NCI-H1048 (cell line): ENCODE data around the gene CAPNS1.

Experiments used
- DNase-seq: peaks from one replicate; lab custom pipeline; 2025; lab: John Stamatoyannopoulos, UW

The CAPNS1 gene

DNA sequence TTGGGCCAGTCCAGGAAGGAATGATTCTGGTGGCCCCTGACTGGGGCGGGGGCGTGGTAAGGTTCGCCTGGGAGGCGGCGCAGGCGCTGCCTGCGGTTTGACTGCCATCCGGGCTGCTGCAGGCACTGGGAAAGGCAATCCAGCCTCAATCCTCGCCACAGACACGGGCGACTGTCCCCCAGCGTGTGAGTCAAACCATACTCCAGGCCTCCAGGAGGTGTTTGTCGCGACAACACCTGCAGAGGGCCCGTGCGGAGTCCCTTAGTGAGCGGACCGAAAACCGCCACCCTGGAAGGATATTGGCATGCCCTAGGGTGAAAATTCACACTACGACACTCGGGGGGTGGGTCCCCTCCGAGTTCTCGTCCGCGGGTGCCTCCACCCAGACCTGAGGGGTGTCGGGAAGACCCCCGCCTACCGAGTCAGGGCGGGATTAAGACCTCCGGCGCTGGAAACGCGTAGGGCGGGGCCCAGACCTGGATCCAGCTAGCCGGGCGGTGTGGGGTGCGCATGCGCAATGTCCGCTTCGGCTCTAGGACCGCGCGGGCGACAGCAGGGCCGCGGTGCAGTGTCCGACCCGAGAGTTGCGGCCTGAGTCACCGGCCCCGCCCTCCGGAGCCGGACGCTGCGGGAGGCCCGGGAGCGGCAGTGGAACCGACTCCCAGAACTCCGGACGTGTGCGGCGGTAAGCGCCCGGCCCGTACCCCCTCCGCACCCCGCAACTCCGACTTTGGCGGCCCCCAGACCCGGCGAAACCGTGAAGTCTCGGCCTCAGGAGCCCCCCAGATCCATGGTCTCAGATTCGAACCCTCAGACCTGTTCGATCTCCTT lies at the start of gene CAPNS1:
TSS of gene CAPNS1 (plus strand) at position 594 of the 831 bp plus-strand sequence. CDS start 946 bp downstream, outside the sequence.
- peak; percentile 78 for DNase-seq

DNA sequence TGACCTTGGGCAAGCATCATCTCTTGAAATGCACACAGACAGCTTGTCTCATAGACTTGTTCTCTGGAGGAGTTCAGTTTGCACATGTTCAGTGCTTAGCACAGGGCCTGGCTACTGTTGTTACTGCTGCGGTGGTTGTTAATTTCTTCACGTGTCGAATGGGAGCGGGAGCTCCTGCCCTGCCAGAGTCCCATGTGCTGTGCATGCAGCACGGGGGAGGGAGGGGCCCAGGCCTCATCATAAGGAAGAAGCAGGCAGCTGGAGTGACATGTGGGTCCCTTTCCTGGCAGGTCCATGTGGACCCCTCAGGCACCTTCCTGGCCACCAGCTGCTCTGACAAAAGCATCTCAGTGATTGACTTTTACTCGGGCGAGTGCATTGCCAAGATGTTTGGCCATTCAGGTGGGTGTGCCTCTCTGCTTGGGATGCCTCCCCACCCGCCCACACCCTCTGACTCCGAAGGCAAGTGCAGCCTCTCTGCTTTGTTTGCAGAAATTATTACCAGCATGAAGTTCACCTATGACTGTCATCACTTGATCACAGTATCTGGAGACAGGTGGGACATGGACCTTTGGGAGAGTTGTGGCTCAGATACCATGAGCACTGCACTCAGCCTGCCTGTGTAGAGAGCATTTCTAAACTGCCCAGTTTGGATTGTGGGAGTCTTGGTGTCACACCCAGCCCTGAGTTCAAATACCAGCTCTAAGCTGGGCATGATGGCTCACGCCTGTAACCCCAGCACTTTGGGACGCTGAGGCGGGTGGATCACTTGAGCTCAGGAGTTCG lies 48.8 kb upstream of the CAPNS1 start:
- no peak for DNase-seq

DNA sequence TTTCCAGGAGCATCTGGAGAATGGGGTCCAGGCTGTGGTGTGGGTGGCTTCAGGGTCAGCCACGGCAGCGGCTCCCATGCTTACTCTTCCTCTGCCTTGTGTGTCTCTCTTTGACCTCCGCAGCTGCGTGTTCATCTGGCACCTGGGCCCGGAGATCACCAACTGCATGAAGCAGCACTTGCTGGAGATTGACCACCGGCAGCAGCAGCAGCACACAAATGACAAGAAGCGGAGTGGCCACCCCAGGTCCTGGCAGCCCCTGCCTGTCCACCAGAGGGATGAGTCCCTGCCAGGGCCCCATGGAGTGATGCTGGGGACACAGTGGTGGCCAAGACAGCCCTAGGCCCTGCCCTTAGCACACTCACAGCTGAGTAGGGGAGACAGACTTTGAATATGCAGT lies 47.3 kb upstream of the CAPNS1 start:
- no peak for DNase-seq

DNA sequence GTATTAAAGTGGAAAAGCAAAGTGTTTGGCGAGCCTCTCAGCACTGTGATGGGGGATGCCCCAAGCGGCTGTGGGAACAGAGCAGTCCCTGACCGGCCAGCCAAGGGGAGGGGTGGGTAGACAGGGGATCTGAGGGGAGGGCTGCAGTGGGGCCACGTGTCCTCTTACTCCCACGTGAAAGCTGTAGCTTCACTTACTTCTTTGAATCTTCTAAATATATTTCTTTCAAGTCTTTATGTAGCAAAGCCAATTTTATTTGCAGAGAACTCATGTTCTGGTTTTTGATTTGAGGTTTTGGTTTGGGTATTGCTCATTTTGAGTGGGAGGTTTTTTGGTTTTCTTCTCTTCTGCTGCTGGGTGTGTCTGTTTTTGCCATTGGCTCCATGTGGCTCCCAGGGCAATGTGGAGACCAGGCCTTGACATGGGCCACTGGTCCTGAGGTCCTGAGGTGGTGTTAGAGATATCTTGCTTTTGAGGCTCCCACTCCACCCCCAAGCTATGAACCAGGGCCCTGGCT lies 46.7 kb upstream of the CAPNS1 start:
- no peak for DNase-seq

DNA sequence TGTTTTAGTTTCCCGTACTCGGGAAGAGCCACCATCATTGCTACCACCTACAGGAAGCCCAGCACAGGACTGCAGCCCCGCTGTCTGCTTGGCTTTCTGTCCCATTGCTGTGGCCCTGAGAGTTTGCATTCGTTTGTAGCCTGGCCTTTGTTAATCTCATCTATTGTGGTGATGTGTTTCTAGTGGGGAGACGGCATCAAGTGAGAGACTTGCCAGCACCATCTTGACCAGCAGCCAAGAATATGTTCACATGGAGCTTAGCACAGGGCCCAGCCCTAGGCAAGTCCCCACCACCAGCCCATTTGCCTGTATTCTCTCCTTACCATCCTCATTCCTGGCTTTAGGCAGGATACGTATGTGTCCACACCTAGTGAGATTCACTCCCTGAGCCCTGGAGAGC lies 46.2 kb upstream of the CAPNS1 start:
- no peak for DNase-seq

DNA sequence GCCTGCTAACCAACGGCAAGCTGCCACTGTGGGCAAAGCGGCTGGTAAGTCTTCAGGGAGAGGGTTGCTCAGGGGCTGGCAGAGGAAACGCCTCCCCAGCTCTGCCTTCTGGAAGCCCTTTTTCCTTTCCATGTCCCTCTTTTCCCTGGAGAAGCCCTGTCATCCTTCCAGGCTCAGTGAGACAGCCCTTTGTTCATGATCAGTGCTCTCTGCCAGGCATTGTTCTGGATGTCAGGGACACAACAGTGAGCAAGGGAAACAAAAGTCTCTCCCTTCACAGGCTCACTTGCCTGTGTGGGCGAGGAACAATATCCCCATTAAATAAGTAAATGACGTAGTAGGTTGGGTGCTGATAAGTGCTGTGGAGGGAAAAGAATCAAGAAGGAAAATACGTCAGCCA lies 42.8 kb upstream of the CAPNS1 start:
- DNase-seq, result no peak

DNA sequence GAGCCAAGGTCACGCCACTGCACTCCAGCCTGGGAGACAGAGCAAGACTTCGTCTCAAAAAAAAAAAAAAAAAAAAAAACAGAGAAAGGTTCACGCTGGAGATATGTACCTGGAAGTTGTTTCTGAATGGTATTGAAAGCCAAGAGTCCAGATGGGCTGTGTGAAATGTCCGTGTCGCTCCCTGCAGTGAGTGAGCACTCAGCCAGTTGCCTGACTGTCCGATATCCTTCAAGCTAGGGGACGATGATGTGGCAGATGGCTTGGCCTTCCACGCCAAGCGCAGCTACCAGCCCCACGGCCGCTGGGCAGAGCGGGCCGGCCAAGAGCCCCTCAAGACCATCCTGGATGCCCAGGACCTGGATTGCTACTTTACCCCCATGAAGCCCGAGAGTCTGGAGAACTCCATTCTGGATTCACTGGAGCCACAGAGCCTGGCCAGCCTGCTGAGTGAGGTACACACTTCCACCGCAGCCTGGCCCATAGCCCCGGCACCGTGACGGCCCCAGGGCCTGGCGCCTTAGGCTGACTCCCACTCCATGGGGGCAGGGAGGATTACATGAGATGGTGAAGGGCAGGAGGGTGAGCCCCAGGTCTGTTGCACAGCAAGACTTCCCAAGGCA lies 40.6 kb upstream of the CAPNS1 start:
- no peak for DNase-seq

DNA sequence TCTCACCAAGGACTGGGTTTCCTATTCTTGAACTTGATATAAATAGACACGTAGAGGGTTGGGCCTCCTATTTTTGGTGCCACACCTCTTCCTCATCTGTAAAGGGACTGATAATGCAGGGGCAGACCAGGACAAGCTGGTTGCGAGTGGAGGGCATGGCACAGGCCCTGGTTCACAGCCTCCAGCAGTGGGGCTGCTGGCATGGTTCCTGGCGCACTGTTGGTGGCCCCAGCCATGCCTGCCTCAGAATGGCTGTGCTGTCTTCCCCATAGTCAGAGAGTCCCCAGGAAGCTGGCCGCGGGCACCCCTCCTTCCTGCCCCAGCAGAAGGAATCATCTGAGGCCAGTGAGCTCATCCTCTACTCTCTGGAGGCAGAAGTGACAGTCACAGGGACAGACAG lies 39.4 kb upstream of the CAPNS1 start:
- DNase-seq, result no peak

DNA sequence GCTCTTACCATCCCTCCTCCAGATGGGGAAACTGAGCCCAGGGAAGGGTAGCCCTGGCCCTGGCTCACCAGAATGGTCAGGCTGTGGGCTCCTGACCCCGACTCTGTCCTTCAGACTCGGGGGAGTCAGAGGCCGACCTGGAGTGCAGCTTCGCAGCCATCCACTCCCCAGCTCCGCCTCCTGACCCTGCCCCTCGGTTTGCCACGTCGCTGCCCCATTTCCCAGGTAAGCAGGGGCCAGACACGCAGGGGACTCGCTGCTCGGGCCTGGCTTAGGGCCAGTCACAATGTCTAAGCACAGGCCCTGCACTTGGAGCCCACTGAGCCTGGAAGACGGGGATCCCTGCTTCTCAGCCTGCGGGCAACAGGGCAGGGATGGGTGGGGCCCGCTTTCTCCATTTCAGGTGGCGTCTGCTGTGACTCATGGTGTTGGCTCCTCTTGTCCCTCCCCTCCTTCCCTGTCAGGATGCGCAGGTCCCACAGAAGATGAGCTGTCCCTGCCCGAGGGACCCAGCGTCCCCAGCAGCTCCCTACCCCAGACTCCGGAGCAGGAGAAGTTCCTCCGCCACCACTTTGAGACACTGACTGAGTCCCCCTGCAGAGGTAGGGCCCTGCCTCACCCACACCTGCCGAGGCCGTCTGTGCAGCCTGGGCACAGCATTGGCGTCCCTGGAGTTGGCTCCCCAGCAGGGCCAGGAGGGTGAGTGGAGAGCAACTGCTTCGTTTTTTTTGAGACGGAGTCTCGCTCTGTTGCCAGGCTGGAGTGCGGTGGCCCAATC lies 38.1 kb upstream of the CAPNS1 start:
- no peak for DNase-seq

DNA sequence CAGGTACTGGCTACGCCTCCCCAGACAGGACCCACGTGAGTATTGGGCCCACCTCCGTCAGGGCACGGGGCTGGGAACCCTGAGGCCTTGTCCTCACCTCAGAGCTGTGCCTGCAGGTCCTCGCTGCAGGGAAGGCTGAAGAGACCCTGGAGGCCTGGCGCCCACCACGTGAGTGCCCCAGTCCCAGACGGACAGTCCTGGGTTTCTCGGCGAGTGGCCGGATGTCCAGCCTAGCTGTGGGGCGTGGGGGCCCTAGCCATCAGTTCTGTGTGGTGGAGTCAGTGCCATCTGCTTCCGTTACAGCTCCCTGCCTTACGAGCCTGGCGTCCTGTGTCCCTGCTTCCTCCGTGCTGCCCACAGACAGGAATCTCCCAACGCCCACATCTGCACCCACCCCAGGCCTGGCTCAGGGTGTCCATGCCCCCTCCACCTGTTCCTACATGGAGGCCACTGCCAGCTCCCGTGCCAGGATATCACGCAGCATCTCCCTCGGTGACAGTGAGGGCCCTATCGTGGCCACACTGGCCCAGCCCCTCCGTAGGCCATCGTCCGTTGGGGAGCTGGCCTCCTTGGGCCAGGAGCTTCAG lies 36.7 kb upstream of the CAPNS1 start:
- DNase-seq, result no peak

DNA sequence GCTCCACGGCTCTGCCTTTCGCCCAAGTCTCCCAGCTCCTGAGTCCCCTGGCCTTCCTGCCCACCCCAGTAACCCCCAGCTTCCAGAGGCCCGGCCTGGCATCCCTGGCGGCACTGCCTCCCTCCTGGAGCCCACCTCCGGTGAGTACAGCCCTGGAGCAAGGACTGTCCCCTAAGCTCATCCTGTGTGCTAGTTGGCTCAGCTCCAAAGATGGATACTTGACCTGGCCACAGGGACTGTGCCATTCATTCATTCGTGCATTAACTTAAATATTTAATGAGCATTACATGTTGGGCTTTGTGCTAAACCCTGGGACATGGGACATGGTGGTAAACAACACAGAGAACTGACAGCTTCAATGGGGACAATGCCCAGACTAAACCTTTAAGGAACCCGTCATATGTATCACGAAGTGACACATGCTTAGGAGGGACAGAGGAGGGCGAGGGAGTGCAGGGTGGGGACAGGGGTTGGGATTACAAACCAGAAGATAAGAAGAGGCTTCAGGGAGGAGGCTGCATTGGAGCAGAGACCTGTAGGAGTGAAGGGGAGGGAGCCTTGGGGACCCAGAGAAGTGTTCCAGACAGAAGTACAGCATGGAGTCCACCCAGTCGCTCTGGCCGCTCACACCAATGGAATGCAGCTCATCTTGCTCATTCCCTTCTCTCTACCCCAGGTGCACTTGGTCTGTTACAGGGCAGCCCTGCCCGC lies 35.9 kb upstream of the CAPNS1 start:
- DNase-seq, result no peak

DNA sequence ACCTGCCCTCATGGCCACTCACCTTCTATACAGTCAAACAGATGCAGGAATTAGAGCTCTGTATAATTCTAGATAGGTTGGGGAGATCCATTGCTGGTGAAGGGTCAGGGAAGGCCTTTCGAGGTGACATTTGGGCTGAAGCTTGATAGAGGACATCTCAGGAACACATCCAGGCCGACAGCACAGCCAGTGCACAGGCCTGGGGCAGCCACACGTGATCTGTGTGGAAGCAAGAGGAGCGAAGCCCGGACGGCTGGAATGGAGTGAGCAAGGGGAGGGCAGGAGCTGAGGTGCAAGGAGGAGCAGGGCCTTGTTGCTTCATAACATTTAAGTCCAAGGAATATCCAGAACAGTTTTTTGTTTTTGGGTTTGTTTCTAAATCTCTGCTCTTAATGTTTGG lies 33.4 kb upstream of the CAPNS1 start:
- no peak for DNase-seq

DNA sequence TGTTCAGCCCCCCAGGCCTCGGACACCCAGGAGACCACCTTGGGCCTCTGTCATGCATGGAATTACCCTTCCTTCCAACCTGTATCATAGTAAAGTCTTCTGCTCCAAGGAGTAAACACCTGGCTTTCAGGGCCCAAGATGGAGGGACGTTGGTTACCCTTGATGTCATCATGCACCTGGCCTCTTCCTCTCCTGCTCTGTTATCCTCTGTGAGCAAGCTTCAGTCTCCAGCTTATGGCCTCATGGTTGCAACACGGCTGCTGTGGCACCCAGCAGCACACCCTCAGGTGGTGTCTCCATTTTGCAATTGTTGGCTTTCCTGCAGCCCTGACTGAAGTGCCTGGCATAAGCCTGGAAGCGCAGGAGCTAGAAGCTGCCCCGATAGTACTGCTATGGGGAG lies 32.9 kb upstream of the CAPNS1 start:
- DNase-seq, result no peak

DNA sequence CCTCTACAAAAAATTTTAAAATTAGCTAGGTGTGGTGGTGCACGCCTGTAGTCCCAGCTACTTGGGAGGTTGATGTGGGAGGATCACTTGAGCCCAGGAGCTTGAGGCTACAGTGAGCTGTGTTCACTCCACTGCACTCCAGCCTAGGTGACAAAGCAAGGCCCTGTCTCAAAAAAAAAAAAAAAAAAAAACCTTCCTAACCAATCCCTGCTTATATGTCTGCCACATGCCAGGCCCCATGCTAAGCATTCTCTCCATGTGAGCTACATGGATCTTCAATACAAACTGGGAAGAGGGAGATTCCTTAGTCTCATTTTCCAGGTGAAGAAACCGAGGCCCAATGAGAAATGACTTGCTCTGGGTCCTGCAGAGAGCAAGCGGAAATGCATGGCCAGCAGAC lies 31.2 kb upstream of the CAPNS1 start:
- no peak for DNase-seq

DNA sequence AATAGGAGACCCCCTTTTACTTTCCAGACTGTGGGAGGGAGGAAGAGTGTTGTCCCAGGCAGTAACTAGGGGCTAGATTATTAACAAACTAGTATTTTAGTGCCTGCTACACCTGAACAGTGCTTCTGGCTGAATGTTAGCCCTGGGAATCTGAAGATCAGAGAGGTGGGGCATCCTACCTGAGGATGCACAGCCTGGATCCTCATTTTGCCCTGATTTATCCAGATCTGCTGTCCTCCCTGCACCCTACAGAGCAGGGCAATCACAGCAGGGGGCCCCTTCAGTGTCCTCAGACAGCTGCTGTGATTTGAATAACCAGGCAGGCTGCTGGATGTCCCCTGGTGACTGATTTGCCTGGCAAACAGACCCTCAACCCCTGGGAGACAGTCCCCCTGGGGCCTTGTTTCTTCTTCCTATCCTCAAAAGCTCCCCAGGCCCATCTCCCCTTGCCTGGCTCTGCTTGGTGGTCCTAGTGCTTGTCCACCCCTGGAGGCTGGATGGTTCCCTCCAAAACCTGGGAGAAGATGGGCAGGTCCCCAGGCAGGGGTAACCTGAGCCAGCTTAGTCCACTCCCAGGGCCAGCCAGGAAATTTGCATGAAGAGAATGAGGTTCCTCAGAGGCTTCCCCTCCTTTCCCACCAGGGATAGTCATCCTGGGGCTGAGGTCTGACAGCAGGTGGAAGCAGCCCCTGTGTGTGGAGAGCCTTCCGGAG lies 29.2 kb upstream of the CAPNS1 start, which contains the start of gene OVOL3:
TSS of gene OVOL3 (plus strand) at position 657 of the 713 bp plus-strand sequence. CDS start 60 bp downstream, outside the sequence.
- no peak for DNase-seq

DNA sequence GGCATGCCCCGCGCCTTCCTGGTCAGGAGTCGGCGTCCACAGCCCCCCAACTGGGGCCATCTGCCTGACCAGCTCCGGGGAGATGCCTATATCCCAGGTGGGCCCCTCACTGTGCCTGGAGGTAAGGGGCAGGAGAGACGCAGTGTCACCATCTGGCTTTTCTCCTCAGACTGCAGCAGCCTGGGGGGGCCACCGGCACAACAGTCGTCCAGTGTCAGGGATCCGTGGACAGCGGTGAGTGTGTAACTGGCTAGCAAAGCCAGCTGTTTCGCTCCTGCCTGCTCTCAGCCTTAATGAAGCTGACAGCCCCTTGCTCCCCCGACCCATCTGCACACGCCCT lies 28.7 kb upstream of the CAPNS1 start:
- DNase-seq, result no peak

DNA sequence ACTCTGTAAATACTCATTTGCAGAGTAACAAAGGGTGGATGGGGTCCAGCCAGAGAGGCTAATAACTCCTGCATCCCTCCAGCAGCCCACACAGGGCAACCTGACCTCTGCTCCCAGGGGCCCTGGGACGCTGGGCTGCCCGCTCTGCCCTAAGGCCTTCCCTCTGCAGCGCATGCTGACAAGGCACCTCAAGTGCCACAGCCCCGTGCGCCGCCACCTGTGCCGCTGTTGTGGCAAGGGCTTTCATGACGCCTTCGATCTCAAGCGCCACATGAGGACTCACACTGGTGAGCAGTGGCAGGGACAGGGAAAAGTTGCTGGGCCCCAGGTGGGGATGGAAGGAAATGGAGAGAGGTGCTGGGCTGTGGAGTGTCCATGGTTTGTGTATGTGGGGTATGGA lies 27.2 kb upstream of the CAPNS1 start:
- DNase-seq, result no peak

DNA sequence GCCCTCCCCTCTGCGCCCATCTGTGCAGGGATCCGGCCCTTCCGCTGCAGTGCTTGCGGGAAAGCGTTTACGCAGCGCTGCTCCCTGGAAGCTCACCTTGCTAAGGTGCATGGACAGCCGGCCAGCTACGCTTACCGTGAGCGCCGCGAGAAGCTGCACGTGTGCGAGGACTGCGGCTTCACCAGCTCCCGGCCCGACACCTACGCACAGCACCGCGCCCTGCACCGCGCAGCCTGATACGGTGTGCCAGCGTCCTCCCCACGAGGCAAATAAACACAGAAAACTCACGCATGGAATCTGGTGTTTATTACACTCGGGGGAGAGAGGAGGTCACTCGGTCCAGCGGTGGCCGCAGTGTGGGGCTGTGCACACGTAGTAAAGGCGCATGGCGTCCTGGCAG lies 26.4 kb upstream of the CAPNS1 start:
- DNase-seq, result no peak

DNA sequence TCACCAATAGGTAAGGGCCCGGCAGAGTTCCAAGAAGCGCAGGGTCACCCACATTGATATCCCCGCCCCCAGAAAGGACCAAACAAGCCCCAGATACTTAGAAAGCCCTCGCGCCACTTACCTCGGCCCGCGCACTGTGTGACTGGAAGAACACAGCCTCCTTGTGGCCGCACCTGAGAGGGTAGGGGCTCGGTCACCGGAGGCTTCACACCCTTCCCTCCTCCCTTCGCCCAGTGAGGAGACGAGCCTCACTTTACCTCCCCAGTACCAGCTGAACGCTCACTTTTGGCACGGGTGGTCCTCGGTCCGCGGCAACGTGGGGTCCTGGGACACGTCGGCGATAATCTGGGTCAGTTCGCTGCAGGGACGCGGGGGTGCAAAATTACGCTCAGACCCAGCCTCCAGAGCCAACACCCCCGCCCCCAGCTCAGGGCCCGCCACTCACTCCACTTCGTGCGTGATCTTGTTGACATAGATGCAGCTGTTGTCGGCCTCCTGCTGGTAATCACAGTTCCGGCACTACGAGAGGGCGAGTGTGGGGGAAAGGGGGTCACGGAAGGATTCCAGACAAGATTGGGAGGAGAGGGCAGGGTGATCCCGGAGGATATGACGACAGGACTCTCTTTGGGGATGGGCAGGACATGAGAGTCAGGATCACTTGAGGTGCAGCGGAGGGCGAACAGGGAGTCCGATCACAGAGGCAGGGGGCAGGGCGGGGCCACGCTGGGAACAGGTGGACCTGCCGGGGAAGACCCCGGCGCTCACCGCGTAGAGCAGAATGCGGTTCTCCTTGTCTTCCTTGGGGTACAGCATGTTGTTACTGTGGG lies 25.8 kb upstream of the CAPNS1 start:
- no peak for DNase-seq
